GM12878 (cell line): ENCODE measurements around the gene ZNF507. TPM values are rescaled to one million over a fixed set of nuclear protein-coding genes. Genes with fewer than 3 reads are reported as not detected.

Experiments
- ATAC-seq: fragments of 200-7000 bp; cut with Tn5 transposase; 3 replicates; pipeline ENCODE4 v1.9.1; 2020; ENCODE audit warnings: mild to moderate bottlenecking, moderate library complexity
- BruUV-seq: library from RNA; stranded (reverse); fragments of 400-500 nt; replicated peaks from 2 replicates; lab custom pipeline; 2021; lab: Mats Ljungman, UMichigan
- CTCF ChIA-PET: fragments of 300-600 bp; sonication (Branson Sonifier 250); formaldehyde crosslinking; extraction: SDS; loops from one replicate; lab custom pipeline; 2021; ENCODE audit warnings: inconsistent platforms; lab: Yijun Ruan, JAX
- POLR2A ChIA-PET: fragments of 350-600 bp; formaldehyde crosslinking; extraction: SDS; loops from one replicate; lab custom pipeline; 2021; ENCODE audit warnings: inconsistent platforms; lab: Charles Lee
- RAD21 ChIA-PET: fragments of 300-600 bp; sonication (Branson Sonifier 250); formaldehyde crosslinking; loops from one replicate; lab custom pipeline; 2023; ENCODE audit warnings: antibody characterized with exemption; ENCODE audit not compliant: unreplicated experiment; lab: Charles Lee
- SMC1A ChIA-PET: fragments of 300-600 bp; sonication (Branson Sonifier 250); formaldehyde crosslinking; loops from one replicate; lab custom pipeline; 2023; ENCODE audit not compliant: unreplicated experiment, uncharacterized antibody; lab: Charles Lee
- DNase-seq: peaks from one replicate; pipeline ENCODE4 v3.0.0-alpha.2; 2011; ENCODE audit warnings: low read depth, low spot score
- FAIRE-seq: peaks from 3 replicates; lab custom pipeline; 2011; peaks lifted over from hg19 to GRCh38; lab: Jason Lieb, UNC
- H2AFZ ChIP-seq: 2 replicates; pipeline ENCODE4 v1.6.0; 2011; ENCODE audit warnings: low read depth, low read length, control low read depth; ENCODE audit not compliant: control insufficient read depth
- H3K27ac ChIP-seq: 2 replicates; pipeline ENCODE4 v1.5.1; 2011; ENCODE audit warnings: control low read depth; ENCODE audit not compliant: control insufficient read depth, insufficient read depth
- H3K27me3 ChIP-seq, 2 experiments: replicated peaks in 1 of 2; 2 replicates each; pipeline versions ENCODE4 v1.6.0 to v1.6.1; 2011; ENCODE audit warnings: low read length in 1 of 2; ENCODE audit not compliant: control insufficient read depth in 2 of 2, insufficient read depth in 2 of 2
- H3K36me3 ChIP-seq, 2 experiments: 2 replicates each; pipeline ENCODE4 v1.5.1; 2011; ENCODE audit warnings: low read length in 1 of 2; ENCODE audit not compliant: control insufficient read depth in 2 of 2, insufficient read depth in 2 of 2
- H3K4me1 ChIP-seq: 2 replicates; pipeline ENCODE4 v1.6.1; 2011; ENCODE audit warnings: mild to moderate bottlenecking, low read length, moderate library complexity, mixed read lengths; ENCODE audit not compliant: control insufficient read depth, insufficient read depth
- H3K4me2 ChIP-seq: 2 replicates; pipeline ENCODE4 v1.6.0; 2011; ENCODE audit warnings: control low read depth; ENCODE audit not compliant: control insufficient read depth, insufficient read depth
- H3K4me3 ChIP-seq: fragments of 200-600 bp; sonication (generic); 2 replicates; pipeline ENCODE4 v1.5.1; 2016
- H3K79me2 ChIP-seq: 2 replicates; pipeline ENCODE4 v1.6.0; 2011; ENCODE audit warnings: low read length; ENCODE audit not compliant: control insufficient read depth, insufficient read depth
- H3K9ac ChIP-seq: 2 replicates; pipeline ENCODE4 v1.8.0; 2011; ENCODE audit warnings: low read length, control low read depth, mixed read lengths; ENCODE audit not compliant: control insufficient read depth, insufficient read depth
- H3K9me3 ChIP-seq: replicated peaks from 3 replicates; pipeline ENCODE4 v1.5.1; 2011; ENCODE audit warnings: mild to moderate bottlenecking, low read length; ENCODE audit not compliant: control insufficient read depth, insufficient read depth
- H4K20me1 ChIP-seq: 2 replicates; pipeline ENCODE4 v1.6.0; 2011; ENCODE audit not compliant: control insufficient read depth, insufficient read depth
- CBFB ChIP-seq: IDR thresholded peaks from 2 replicates; pipeline ENCODE4 v1.6.1; 2016; ENCODE audit warnings: antibody characterized with exemption, low read depth
- PBX3 ChIP-seq: IDR thresholded peaks from 2 replicates; pipeline ENCODE4 v1.6.1; 2011; ENCODE audit warnings: mild to moderate bottlenecking, low read depth, low read length, moderate library complexity; ENCODE audit not compliant: insufficient replicate concordance
- SREBF2 ChIP-seq: IDR thresholded peaks from 2 replicates; pipeline ENCODE4 v1.6.1; 2012; ENCODE audit warnings: mild to moderate bottlenecking, low read length
- WGBS: methylation state at CpG from one replicate; pipeline ENCODE4 v1.1.6; 2016; ENCODE audit warnings: low lambda C conversion rate; ENCODE audit not compliant: insufficient replicate concordance, insufficient coverage; ENCODE audit errors: missing lambda C conversion rate; 5-methylcytosine and 5-hydroxymethylcytosine counted together
- in situ Hi-C: fragments of 300-500 bp; cut with MboI; formaldehyde crosslinking; loops from 9 replicates; pipeline ENCODE4 v1.14.3; 2018; ENCODE audit warnings: mixed read lengths
- intact Hi-C: fragments of 100-400 bp; cut with micrococcal nuclease; formaldehyde crosslinking; loops from one replicate; pipeline ENCODE4 v1.14.2; 2022; ENCODE audit not compliant: unreplicated experiment
- polyA plus RNA-seq, 11 experiments: library from polyadenylated mRNA; depleted of rRNA in 4 of 11; unstranded in 6 of 11; stranded (reverse) in 5 of 11; fragments of >200 nt; fragmentation: Nextera tagmentation in 4 of 11; fragmentation: Illumina TruSeq in 1 of 11; extraction: Ambion mirVana in 4 of 11; extraction: Trizol in 1 of 11; gene quantifications; 1 replicate in 1 of 11; 2 replicates in 10 of 11; pipeline versions ENCODE4 v1.2.1 to v1.2.3, GENCODE V29; 2011 to 2016; ENCODE audit warnings: inconsistent platforms in 2 of 11, missing spikeins in 2 of 11, low read depth in 1 of 11
- total RNA-seq, 4 experiments: library from RNA; depleted of rRNA in 3 of 4; stranded (reverse); fragments of >200 nt in 3 of 4; fragmentation: Illumina TruSeq in 1 of 4; extraction: Trizol in 1 of 4; gene quantifications; 2 replicates each; pipeline versions ENCODE4 v1.2.1 to v1.2.3, GENCODE V29; 2013 to 2021

The ZNF507 gene
- total and polyA plus RNA-seq, 10 of the 15 experiments (the other 5 are each of a cell fraction or from before 2014, with no cell fraction given): 2.3 to 18.4 (median 10.1) TPM

- peaks cover 12 to 17% of the 10 kb centered on the region in 2 experiments for H3K36me3 ChIP-seq
- peaks cover 13% of the 10 kb centered on the region for H3K4me1 ChIP-seq
- H3K4me3 ChIP-seq: no peak overlapping the region
- no peak overlapping the region for H3K9ac ChIP-seq
- no peak for TF ChIP-seq PBX3
- no peak for TF ChIP-seq SREBF2
- no peak for TF ChIP-seq CBFB
- in situ Hi-C loops: loop anchor here (10.0 kb wide), 1 partner anchor 215 kb away; no protein-coding TSS in a partner anchor
- POLR2A ChIA-PET: interaction anchor here (0.6 to 0.7 kb wide), 2 partner anchors 154 to 1023 kb away, joined by 4 to 5 read pairs; no protein-coding TSS in a partner anchor
- no peaks in the 10 kb centered on the region; the same call in 2 of the 3 replicates for H3K9me3 ChIP-seq
- no peaks in the 10 kb centered on the region for H4K20me1 ChIP-seq
- RAD21 ChIA-PET: no interaction called here
- BruUV-seq: no TSS peak
- H3K4me2 ChIP-seq: peak overlapping the region; percentile 26
- DNase-seq: no peak
- SMC1A ChIA-PET: interaction anchor here (0.6 to 2.0 kb wide), 4 partner anchors 8 to 12 kb away, joined by 3 to 6 read pairs (median 4); no protein-coding TSS in a partner anchor
- H2AFZ ChIP-seq: no peak overlapping the region
- H3K27ac ChIP-seq: no peak overlapping the region; the same call in 1 of the 2 replicates
- H3K27me3 ChIP-seq: no peaks in the 10 kb centered on the region
- H3K79me2 ChIP-seq: peaks cover 50% of the 10 kb centered on the region
- no peak for ATAC-seq
- 97% methylated on average over 2 of the region's 2 CpGs for WGBS
- CTCF ChIA-PET: interaction anchor here (0.7 to 1.8 kb wide), 3 partner anchors 10 to 31 kb away, joined by 3 to 9 read pairs (median 5); no protein-coding TSS in a partner anchor
- intact Hi-C loops: loop anchor here (5.0 kb wide), 2 partner anchors 57 to 232 kb away; partner anchors contain the start of genes DPY19L3 and PDCD5
- FAIRE-seq: no peak
These were observed 4.5 kb downstream of the ZNF507 start for GRCh38 chr19:32349724-32350470.
